A673 (cell line): ENCODE measurements around the gene ASTN2. TPM values are rescaled to one million over a fixed set of nuclear protein-coding genes. Genes with fewer than 3 reads are reported as not detected.

Experiments used
- BruUV-seq: library from RNA; stranded (reverse); fragments of 400-500 nt; replicated peaks from 2 replicates; lab custom pipeline; 2021; lab: Mats Ljungman, UMichigan
- CTCF ChIA-PET: fragments of 300-600 bp; sonication (Branson Sonifier 250); formaldehyde crosslinking; loops from one replicate; lab custom pipeline; 2022; ENCODE audit warnings: antibody characterized with exemption; lab: Charles Lee
- POLR2A ChIA-PET: fragments of 300-600 bp; sonication (Branson Sonifier 250); formaldehyde crosslinking; loops from one replicate; lab custom pipeline; 2022; ENCODE audit warnings: antibody characterized with exemption; ENCODE audit not compliant: low non-redundant PET; lab: Charles Lee
- DNase-seq: peaks from one replicate; pipeline ENCODE4 v3.0.0-alpha.2; 2015; ENCODE audit warnings: low spot score
- H3K27ac ChIP-seq: fragments of 200-600 bp; sonication (generic); 2 replicates; pipeline ENCODE4 v1.5.1; 2016; ENCODE audit warnings: mixed run types, low read depth, mild to moderate bottlenecking, mixed read lengths, antibody characterized with exemption, low read length; ENCODE audit not compliant: poor library complexity, severe bottlenecking
- H3K27me3 ChIP-seq: fragments of 200-600 bp; sonication (generic); replicated peaks from 2 replicates; pipeline ENCODE4 v1.6.1; 2017; ENCODE audit warnings: mixed run types, low read depth, mild to moderate bottlenecking, mixed read lengths, antibody characterized with exemption, low read length; ENCODE audit not compliant: insufficient read depth, poor library complexity
- H3K36me3 ChIP-seq: fragments of 200-600 bp; sonication (generic); 2 replicates; pipeline ENCODE4 v1.6.1; 2016; ENCODE audit warnings: mixed run types, mild to moderate bottlenecking, mixed read lengths, antibody characterized with exemption, low read length; ENCODE audit not compliant: insufficient read depth, poor library complexity, severe bottlenecking
- H3K4me1 ChIP-seq: fragments of 200-600 bp; sonication (generic); 2 replicates; pipeline ENCODE4 v1.6.1; 2017; ENCODE audit warnings: mixed run types, mild to moderate bottlenecking, mixed read lengths, antibody characterized with exemption, low read length; ENCODE audit not compliant: insufficient read depth, poor library complexity, severe bottlenecking
- H3K4me3 ChIP-seq: fragments of 200-600 bp; sonication (generic); 2 replicates; pipeline ENCODE4 v1.5.1; 2016; ENCODE audit warnings: low read depth, mixed run types, mild to moderate bottlenecking, mixed read lengths, low read length; ENCODE audit not compliant: poor library complexity, severe bottlenecking
- H3K9me3 ChIP-seq: fragments of 200-600 bp; sonication (generic); 2 replicates; pipeline ENCODE4 v1.6.1; 2016; ENCODE audit warnings: mixed run types, low read depth, mild to moderate bottlenecking, mixed read lengths, antibody characterized with exemption, low read length; ENCODE audit not compliant: poor library complexity, severe bottlenecking
- EZH2 ChIP-seq: fragments of 200-600 bp; sonication (generic); IDR thresholded peaks from 2 replicates; pipeline ENCODE4 v1.6.1; 2017; ENCODE audit warnings: borderline replicate concordance, low read depth, mild to moderate bottlenecking, mixed read lengths, antibody characterized with exemption, low read length; ENCODE audit not compliant: poor library complexity, severe bottlenecking
- intact Hi-C: fragments of 100-400 bp; cut with micrococcal nuclease; formaldehyde crosslinking; loops from one replicate; pipeline ENCODE4 v1.10.0; 2022; ENCODE audit not compliant: unreplicated experiment
- total RNA-seq: library from RNA; stranded (reverse); gene quantifications from 2 replicates; pipeline ENCODE4 v1.2.3, GENCODE V29; 2021
- TF ChIP-seq, protein P1 (sequence below): fragments of 300-800, 200-600 bp; sonication (generic); conservative IDR thresholded peaks from 2 replicates; pipeline ENCODE4 v1.5.1; 2017; ENCODE audit warnings: low read depth, mild to moderate bottlenecking, antibody characterized with exemption, low read length, moderate library complexity, mixed read lengths

ASTN2 gene
- total RNA-seq, 1 experiment from 2014 or later = 3.4 TPM

DNA sequence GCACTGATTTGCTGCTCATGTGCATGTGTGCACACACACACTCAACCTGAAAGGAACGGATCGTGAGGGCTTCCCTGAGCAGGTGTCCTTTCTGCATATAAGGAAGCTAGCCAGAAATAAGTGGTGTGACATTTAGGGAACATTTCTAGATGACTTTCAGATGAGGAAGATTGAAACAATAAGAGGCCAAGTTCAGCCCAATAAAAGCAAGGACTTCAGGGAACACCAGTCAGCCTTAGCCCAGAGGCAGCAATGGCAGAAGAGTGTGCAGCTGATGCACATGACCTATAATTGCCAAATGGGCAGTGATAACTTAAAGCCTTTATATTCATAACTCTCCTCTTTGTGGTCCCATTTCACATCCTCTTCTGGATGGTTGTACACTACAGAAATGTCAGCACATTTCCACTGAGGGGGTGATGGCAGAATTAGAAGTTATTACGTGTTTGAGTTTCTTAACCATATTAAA, 472.2 kb downstream of the ASTN2 start:
- no TSS peak for BruUV-seq
- ChIA-PET CTCF (no interaction called here), POLR2A (no interaction called here)
- Histone ChIP-seq H3K9me3 (no peaks in the 10 kb centered on the region), H3K4me3 (no peak overlapping the region), H3K36me3 (no peaks in the 10 kb centered on the region), H3K4me1 (no peaks in the 10 kb centered on the region), H3K27ac (no peak overlapping the region), H3K27me3 (peaks cover 14% of the 10 kb centered on the region)
- no peak for DNase-seq
- intact Hi-C loops = no loop called here
- TF ChIP-seq EZH2 = no peak
- TF ChIP-seq, protein P1, sequence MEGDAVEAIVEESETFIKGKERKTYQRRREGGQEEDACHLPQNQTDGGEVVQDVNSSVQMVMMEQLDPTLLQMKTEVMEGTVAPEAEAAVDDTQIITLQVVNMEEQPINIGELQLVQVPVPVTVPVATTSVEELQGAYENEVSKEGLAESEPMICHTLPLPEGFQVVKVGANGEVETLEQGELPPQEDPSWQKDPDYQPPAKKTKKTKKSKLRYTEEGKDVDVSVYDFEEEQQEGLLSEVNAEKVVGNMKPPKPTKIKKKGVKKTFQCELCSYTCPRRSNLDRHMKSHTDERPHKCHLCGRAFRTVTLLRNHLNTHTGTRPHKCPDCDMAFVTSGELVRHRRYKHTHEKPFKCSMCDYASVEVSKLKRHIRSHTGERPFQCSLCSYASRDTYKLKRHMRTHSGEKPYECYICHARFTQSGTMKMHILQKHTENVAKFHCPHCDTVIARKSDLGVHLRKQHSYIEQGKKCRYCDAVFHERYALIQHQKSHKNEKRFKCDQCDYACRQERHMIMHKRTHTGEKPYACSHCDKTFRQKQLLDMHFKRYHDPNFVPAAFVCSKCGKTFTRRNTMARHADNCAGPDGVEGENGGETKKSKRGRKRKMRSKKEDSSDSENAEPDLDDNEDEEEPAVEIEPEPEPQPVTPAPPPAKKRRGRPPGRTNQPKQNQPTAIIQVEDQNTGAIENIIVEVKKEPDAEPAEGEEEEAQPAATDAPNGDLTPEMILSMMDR = no peak

DNA sequence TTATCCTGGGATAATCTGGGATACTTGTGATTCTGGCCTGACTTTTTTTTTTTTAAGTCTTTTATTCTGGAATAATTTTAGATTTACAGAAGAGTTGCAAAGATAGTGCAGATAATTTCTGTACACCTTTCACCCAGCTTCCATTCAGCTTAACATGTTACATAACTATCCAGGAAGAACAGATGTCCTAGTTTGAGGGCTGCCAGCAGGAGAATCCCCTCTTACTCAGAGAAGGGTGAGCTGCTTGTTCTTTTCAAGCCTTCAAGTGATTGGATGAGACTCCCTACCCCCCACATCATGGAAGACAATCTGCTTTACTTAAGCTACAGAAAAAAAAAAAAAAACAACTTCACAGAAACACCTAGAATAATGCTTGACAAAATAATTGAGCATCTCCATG, 473.6 kb downstream of the ASTN2 start:
- POLR2A ChIA-PET = no interaction called here
- no TSS peak for BruUV-seq
- no peaks in the 10 kb centered on the region for H3K4me1 ChIP-seq
- no peaks in the 10 kb centered on the region for H3K9me3 ChIP-seq
- peaks cover 14% of the 10 kb centered on the region for H3K27me3 ChIP-seq
- no peak for DNase-seq
- CTCF ChIA-PET = no interaction called here
- no peak overlapping the region for H3K4me3 ChIP-seq
- no peak overlapping the region for H3K27ac ChIP-seq
- intact Hi-C loops = no loop called here
- no peak for TF ChIP-seq EZH2
- TF ChIP-seq, protein P1 = no peak
- H3K36me3 ChIP-seq = no peaks in the 10 kb centered on the region

DNA sequence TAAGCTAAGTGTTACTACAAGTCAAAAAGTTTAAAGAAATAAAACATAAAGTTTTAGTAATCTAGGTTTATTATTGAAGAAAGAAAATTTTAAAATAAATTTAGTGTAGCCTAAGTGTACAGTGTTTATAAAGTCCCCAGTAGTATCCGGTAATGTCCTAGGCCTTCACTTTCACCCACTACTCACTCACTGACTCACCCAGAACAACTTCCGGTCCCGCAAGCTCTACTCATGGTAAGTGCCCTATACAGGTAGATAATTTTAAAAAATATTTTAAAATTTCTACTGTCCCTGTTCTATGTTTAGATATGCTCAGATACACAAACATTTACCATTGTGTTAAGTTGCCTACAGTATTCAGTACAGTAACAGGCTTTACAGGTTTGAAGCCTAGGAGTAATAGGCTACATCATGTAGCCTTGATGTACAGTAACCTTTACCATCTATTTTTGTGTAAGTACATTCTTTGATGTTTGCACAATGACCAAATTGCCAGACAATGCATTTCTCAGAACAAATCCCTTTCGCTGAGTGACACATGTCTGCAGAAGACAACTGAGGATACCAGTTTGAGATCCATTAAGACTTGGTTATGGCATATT, 474.1 kb downstream of the ASTN2 start:
- DNase-seq = no peak
- H3K36me3 ChIP-seq = no peaks in the 10 kb centered on the region
- CTCF ChIA-PET = no interaction called here

DNA sequence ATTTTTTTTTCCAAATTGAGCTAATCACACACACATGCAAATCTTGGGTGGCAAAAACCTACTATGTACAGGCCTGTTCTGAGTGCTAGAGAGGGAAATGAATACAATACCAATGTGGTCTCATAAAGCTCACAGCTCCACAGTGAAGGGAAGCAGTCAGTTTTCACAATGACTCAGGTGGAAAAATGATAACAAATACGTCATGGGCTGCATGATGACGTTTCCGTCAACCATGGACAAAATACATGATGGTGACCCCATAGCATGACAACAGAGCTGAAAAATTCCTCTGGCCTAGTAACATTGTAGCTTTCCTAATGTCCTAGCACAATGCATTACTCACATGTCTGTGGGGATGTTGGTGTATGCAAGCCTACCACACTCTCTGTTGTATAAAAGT, 475.2 kb downstream of the ASTN2 start:
- Histone ChIP-seq H3K4me3 (no peak overlapping the region), H3K9me3 (no peaks in the 10 kb centered on the region), H3K27ac (no peak overlapping the region), H3K36me3 (no peaks in the 10 kb centered on the region), H3K4me1 (no peaks in the 10 kb centered on the region), H3K27me3 (peaks cover 14% of the 10 kb centered on the region)
- BruUV-seq = no TSS peak
- ChIA-PET CTCF (no interaction called here), POLR2A (no interaction called here)
- intact Hi-C loops = no loop called here
- TF ChIP-seq, protein P1 = no peak
- no peak for TF ChIP-seq EZH2
- DNase-seq = no peak

More for the DNA sequence above, 474.1 kb downstream of the ASTN2 start:
- Histone ChIP-seq H3K9me3 (no peaks in the 10 kb centered on the region), H3K4me1 (no peaks in the 10 kb centered on the region), H3K27me3 (peaks cover 14% of the 10 kb centered on the region), H3K4me3 (no peak overlapping the region), H3K27ac (no peak overlapping the region)
- no peak for TF ChIP-seq EZH2
- intact Hi-C loops = no loop called here
- no TSS peak for BruUV-seq
- POLR2A ChIA-PET = no interaction called here
